Natural killer cell (primary cell): ENCODE results near the gene CADM1. TPM values are rescaled to one million over a fixed set of nuclear protein-coding genes. Genes with fewer than 3 reads are reported as not detected.

Source experiments
- ATAC-seq, 3 donors: fragments of 150-1000 bp in 2 of 3; fragments of 200-7000 bp in 1 of 3; cut with Tn5 transposase; 1 replicate in 1 of 3; 2 replicates in 2 of 3; pipeline ENCODE4 v1.10.0; 2021; ENCODE audit warnings: mild to moderate bottlenecking in 2 of 3, moderate library complexity in 2 of 3
- DNase-seq, 2 donors: peaks; one replicate each; pipeline versions ENCODE4 v3.0.0 to v3.0.0-alpha.2; 2013 to 2021; ENCODE audit warnings: mixed read lengths in 1 of 2
- H3K27ac ChIP-seq: one replicate; pipeline ENCODE4 v1.5.1; 2013; ENCODE audit warnings: mild to moderate bottlenecking, low read length
- H3K27me3 ChIP-seq: one replicate; pipeline ENCODE4 v1.6.1; 2013; ENCODE audit warnings: low read length; ENCODE audit not compliant: control insufficient read depth, insufficient read depth
- H3K36me3 ChIP-seq: one replicate; pipeline ENCODE4 v1.6.1; 2013; ENCODE audit warnings: low read length; ENCODE audit not compliant: control insufficient read depth, insufficient read depth
- H3K4me1 ChIP-seq: one replicate; pipeline ENCODE4 v1.6.1; 2013; ENCODE audit warnings: low read length; ENCODE audit not compliant: control insufficient read depth, insufficient read depth
- H3K4me3 ChIP-seq: one replicate; pipeline ENCODE4 v1.5.1; 2013; ENCODE audit warnings: low read length
- H3K9me3 ChIP-seq: one replicate; pipeline ENCODE4 v1.6.1; 2013; ENCODE audit warnings: low read length; ENCODE audit not compliant: control insufficient read depth, insufficient read depth
- H3K27ac Mint-ChIP-seq, 2 donors: one replicate each; pipeline ENCODE4 v1.8.0; 2022; ENCODE audit warnings: mild to moderate bottlenecking in 2 of 2, mixed read lengths in 2 of 2, moderate library complexity in 1 of 2
- H3K27me3 Mint-ChIP-seq, 2 donors: one replicate each; pipeline ENCODE4 v1.8.0; 2022; ENCODE audit warnings: low read depth in 2 of 2, mixed read lengths in 2 of 2
- H3K36me3 Mint-ChIP-seq: one replicate; pipeline ENCODE4 v1.8.0; 2022; ENCODE audit warnings: mixed read lengths
- H3K4me1 Mint-ChIP-seq, 2 donors: one replicate each; pipeline ENCODE4 v1.8.0; 2022; ENCODE audit warnings: mixed read lengths in 2 of 2
- H3K4me3 Mint-ChIP-seq: one replicate; pipeline ENCODE4 v1.8.0; 2022; ENCODE audit warnings: mild to moderate bottlenecking, moderate library complexity, mixed read lengths
- H3K9me3 Mint-ChIP-seq, 2 donors: one replicate each; pipeline ENCODE4 v1.8.0; 2022; ENCODE audit warnings: mixed read lengths in 2 of 2
- WGBS: methylation state at CpG from one replicate; pipeline ENCODE4 v1.1.7; 2013; ENCODE audit warnings: missing lambda C conversion rate; ENCODE audit not compliant: insufficient coverage; 5-methylcytosine and 5-hydroxymethylcytosine counted together
- intact Hi-C: fragments of 100-400 bp; cut with micrococcal nuclease; formaldehyde crosslinking; loops from one replicate; pipeline ENCODE4 v1.14.2; 2022
- total RNA-seq, 4 donors: library from RNA; stranded (reverse); fragments of 120-200 nt in 1 of 4; gene quantifications; one replicate each; pipeline versions ENCODE4 v1.2.3 to v1.2.4, GENCODE V29; 2013 to 2022
- TF ChIP-seq, protein P1 (sequence below): fragments of 200-600 bp; IDR thresholded peaks from one replicate; pipeline ENCODE4 v1.8.0; 2022; ENCODE audit warnings: antibody characterized with exemption

CADM1 gene
- total RNA-seq, 3 donors from 2014 or later (not counting 1 experiment from before 2014, with no cell fraction given), result 3.2 to 4.2 (median 3.9) TPM

DNA sequence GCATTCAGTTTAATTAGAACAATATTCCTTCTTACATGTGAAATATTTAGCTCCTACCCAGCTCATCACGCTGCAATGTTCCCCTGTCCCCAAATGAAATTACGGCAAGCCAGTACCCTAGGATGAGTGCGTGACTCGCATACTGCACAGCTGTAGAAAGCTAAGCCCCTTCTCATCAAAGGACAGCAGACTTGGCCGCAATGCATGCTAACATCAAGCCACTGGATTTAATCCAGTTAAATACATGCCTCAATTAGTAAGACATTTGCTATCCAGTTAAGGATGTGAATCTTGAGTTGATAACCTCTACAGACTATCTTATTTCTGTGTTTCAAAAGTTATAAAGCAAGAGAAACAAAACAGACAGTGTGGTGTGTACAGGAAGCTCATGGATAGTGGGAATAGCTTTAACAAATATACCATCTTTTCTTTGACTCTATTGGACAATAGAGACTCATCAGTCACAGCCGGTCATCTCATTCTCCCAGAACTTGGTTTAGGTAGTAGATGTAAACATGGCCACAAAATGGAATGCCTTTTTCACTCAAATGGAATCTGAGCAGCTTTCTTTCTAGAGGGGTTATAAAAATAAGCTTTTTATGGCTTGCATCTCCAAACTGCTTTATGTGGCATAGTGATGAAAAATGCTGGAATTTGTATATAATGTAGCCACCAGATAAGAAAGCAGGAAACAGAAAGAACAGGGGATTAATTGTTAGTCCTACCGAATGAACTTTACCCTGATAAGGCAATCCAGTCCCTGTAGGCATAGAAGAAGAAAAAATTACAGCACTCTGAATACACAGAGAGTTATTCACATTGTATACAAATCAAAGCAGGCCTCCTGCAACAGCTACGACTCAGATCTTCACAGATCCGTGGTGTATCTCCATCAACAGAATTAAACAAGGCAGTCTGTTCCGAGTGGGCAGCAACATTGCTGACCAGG lies 224.1 kb downstream of the CADM1 start:
- TF ChIP-seq, protein P1, sequence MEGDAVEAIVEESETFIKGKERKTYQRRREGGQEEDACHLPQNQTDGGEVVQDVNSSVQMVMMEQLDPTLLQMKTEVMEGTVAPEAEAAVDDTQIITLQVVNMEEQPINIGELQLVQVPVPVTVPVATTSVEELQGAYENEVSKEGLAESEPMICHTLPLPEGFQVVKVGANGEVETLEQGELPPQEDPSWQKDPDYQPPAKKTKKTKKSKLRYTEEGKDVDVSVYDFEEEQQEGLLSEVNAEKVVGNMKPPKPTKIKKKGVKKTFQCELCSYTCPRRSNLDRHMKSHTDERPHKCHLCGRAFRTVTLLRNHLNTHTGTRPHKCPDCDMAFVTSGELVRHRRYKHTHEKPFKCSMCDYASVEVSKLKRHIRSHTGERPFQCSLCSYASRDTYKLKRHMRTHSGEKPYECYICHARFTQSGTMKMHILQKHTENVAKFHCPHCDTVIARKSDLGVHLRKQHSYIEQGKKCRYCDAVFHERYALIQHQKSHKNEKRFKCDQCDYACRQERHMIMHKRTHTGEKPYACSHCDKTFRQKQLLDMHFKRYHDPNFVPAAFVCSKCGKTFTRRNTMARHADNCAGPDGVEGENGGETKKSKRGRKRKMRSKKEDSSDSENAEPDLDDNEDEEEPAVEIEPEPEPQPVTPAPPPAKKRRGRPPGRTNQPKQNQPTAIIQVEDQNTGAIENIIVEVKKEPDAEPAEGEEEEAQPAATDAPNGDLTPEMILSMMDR, result no peak
- H3K27ac Mint-ChIP-seq, result no peak overlapping the region
- no peaks in the 10 kb centered on the region for H3K4me1 ChIP-seq
- WGBS, result 85% methylated on average over 9 of the region's 10 CpGs
- DNase-seq, result no peak
- H3K27me3 Mint-ChIP-seq, result peaks cover 6 to 13% of the 10 kb centered on the region in 2 donors
- no peaks in the 10 kb centered on the region for H3K27me3 ChIP-seq
- no peaks in the 10 kb centered on the region for H3K9me3 ChIP-seq
- no peak for ATAC-seq
- H3K4me3 ChIP-seq, result no peak overlapping the region
- H3K9me3 Mint-ChIP-seq, result peaks cover 0 to 3% of the 10 kb centered on the region in 2 donors
- H3K4me3 Mint-ChIP-seq, result no peak overlapping the region
- intact Hi-C loops, result no loop called here
- H3K36me3 ChIP-seq, result no peaks in the 10 kb centered on the region
- H3K4me1 Mint-ChIP-seq, result no peaks in the 10 kb centered on the region
- no peak overlapping the region for H3K27ac ChIP-seq
- H3K36me3 Mint-ChIP-seq, result no peaks in the 10 kb centered on the region

DNA sequence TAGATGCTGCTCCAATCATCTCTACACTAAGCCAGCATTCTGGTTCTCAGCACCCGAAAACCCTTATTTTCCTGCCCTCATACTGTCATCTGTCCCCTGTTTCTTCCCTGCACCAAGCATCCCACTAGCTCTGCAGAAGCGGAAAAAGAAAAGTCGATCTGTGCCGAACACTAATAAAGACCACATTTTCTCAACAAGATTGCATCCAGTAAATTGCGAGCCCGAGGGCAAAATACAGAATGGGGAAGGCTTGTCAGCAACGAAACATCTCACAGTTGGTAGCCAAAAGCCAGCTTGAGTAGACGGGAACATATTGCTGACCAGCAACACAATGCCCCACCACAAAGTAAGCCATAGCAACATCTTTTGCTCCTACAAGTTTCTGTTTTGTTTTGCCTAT lies 227.4 kb downstream of the CADM1 start:
- H3K4me1 ChIP-seq, result no peaks in the 10 kb centered on the region
- no peak overlapping the region for H3K27ac Mint-ChIP-seq
- DNase-seq, result no peak
- no peaks in the 10 kb centered on the region for H3K4me1 Mint-ChIP-seq
- WGBS, result 95% methylated on average over 8 of the region's 8 CpGs
- TF ChIP-seq, protein P1, result no peak
- no peaks in the 10 kb centered on the region for H3K36me3 Mint-ChIP-seq
- peaks cover 8 to 13% of the 10 kb centered on the region in 2 donors for H3K27me3 Mint-ChIP-seq
- intact Hi-C loops, result no loop called here
- no peaks in the 10 kb centered on the region for H3K36me3 ChIP-seq
- no peak overlapping the region for H3K4me3 ChIP-seq
- no peak overlapping the region for H3K27ac ChIP-seq
- H3K9me3 ChIP-seq, result no peaks in the 10 kb centered on the region
- no peak overlapping the region for H3K4me3 Mint-ChIP-seq
- H3K27me3 ChIP-seq, result no peaks in the 10 kb centered on the region
- ATAC-seq, result no peak
- H3K9me3 Mint-ChIP-seq, result peaks cover 0 to 3% of the 10 kb centered on the region in 2 donors

DNA sequence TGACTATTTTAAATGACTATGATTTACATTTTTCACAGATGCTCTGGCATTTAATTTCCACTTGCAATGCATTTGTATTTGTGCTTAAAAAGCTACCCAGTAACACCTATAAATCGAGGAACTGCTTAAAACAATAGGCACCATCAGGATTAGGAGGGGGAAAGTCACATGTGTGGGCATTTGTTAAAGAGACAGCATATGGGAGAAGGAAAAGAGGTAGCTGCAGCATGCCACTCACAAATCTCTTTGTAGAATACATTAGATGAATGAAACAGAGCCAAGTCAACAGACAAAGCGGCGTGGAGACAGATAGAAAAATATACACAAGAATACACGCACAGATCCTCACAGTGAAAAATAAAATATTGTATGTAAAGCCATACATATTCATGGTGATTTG lies 228.0 kb downstream of the CADM1 start:
- H3K27ac ChIP-seq, result no peak overlapping the region
- Mint-ChIP-seq H3K36me3 (no peaks in the 10 kb centered on the region), H3K4me1 (no peaks in the 10 kb centered on the region), H3K27me3 (peaks cover 8 to 13% of the 10 kb centered on the region in 2 donors), H3K27ac (no peak overlapping the region), H3K9me3 (peaks cover 0 to 3% of the 10 kb centered on the region in 2 donors), H3K4me3 (no peak overlapping the region)
- H3K9me3 ChIP-seq, result no peaks in the 10 kb centered on the region
- no peaks in the 10 kb centered on the region for H3K27me3 ChIP-seq
- intact Hi-C loops, result no loop called here
- H3K4me3 ChIP-seq, result no peak overlapping the region
- WGBS, result 75% methylated on average over 4 of the region's 4 CpGs
- no peaks in the 10 kb centered on the region for H3K4me1 ChIP-seq
- TF ChIP-seq, protein P1, result no peak
- H3K36me3 ChIP-seq, result no peaks in the 10 kb centered on the region
- DNase-seq, result no peak
- ATAC-seq, result no peak
